ENCODE results near the gene VMA21. TPM values are rescaled to one million over a fixed set of nuclear protein-coding genes. Genes with fewer than 3 reads are reported as not detected.

The VMA21 gene
- total RNA-seq, 2 donors from 2014 or later: 22.2 to 39.3 TPM

DNA sequence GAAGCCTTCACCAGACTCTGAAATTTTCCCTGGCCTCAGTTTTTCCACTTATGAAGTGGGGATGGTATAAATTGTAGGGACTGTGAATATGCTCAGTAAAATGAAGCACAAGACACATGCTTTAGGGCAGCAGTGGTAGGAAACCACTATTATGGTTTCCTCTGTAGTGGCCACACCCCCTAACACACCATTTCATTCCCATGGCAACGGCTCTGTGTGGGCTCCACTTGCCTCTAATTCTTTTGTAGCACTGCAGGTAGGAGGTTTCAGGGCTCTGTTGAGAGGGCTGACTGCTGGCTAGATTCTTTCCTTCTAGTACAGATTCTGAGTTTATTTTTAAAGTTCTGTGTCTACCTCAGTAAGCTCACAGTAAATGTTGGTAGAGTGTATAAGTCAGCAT lies 3.5 kb upstream of the VMA21 start:
- H3K4me1 ChIP-seq (ENCODE audit: control insufficient read depth in 1 of 2, low read depth in 2 of 2): peaks cover 4 to 14% of the 10 kb centered on the region in 2 donors
- H3K36me3 ChIP-seq: no peaks in the 10 kb centered on the region
- no peaks in the 10 kb centered on the region for H3K9me3 ChIP-seq
- no peak for DNase-seq (ENCODE audit: low spot score)
- no peaks in the 10 kb centered on the region for H3K27me3 ChIP-seq (replicated peaks; ENCODE audit: insufficient read depth)
- H3K27ac ChIP-seq: no peak overlapping the region
- no peak overlapping the region for H3K4me3 ChIP-seq
- TF ChIP-seq, protein P1, sequence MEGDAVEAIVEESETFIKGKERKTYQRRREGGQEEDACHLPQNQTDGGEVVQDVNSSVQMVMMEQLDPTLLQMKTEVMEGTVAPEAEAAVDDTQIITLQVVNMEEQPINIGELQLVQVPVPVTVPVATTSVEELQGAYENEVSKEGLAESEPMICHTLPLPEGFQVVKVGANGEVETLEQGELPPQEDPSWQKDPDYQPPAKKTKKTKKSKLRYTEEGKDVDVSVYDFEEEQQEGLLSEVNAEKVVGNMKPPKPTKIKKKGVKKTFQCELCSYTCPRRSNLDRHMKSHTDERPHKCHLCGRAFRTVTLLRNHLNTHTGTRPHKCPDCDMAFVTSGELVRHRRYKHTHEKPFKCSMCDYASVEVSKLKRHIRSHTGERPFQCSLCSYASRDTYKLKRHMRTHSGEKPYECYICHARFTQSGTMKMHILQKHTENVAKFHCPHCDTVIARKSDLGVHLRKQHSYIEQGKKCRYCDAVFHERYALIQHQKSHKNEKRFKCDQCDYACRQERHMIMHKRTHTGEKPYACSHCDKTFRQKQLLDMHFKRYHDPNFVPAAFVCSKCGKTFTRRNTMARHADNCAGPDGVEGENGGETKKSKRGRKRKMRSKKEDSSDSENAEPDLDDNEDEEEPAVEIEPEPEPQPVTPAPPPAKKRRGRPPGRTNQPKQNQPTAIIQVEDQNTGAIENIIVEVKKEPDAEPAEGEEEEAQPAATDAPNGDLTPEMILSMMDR (IDR thresholded peaks at IDR 0.05): no peak
- no peak for ATAC-seq (ENCODE audit: insufficient number of reproducible peaks, low FRiP score, low read depth)

DNA sequence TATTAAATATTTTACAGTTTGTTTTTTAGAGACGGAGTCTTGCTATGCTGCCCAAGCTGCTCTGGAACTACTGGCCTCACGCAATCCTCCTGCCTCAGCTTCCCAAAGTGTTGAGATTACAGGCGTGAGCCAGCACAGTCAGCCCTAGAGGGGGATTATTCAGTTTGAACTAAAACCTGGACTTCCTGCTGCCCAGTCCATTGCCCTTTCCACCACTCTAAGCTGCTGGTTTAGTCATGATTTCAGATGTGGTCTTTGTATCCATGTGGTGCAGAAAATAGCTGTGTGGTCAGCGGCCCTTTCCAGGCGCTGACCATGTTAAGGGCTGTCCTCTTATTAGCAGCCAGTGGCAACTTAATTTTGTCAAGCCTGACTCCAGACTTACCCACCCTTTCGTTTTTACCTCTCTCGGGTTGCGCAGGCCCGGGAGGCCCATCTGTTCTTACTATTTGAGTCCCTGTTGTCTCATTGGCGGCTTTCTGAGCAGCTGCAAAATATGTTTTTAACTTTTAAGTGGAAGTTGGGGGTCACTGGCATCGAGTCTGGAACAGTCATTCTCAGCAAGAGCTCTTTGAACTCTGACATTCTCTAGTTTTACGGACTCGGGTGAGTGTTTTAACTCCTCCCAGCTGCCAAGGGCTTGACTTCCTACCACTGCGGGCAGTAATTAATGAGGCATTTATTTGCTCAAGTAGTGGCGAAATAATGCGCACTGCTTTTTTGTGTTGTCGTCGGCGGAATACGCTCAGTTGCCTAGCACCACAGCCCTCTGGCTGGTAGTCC lies 773 bp upstream of the VMA21 start:
- peak overlapping the region; percentile 88 for H3K4me3 ChIP-seq
- ATAC-seq (ENCODE audit: insufficient number of reproducible peaks, low FRiP score, low read depth) (peak; percentile 44), DNase-seq (ENCODE audit: low spot score) (peak; percentile 4)
- peak overlapping the region; percentile 94 for H3K27ac ChIP-seq
- H3K27me3 ChIP-seq (replicated peaks; ENCODE audit: insufficient read depth): no peaks in the 10 kb centered on the region
- no peaks in the 10 kb centered on the region for H3K36me3 ChIP-seq
- TF ChIP-seq, protein P1 (IDR thresholded peaks at IDR 0.05): no peak
- H3K4me1 ChIP-seq (ENCODE audit: control insufficient read depth in 1 of 2, low read depth in 2 of 2): peaks cover 4 to 15% of the 10 kb centered on the region in 2 donors
- H3K9me3 ChIP-seq: no peaks in the 10 kb centered on the region

DNA sequence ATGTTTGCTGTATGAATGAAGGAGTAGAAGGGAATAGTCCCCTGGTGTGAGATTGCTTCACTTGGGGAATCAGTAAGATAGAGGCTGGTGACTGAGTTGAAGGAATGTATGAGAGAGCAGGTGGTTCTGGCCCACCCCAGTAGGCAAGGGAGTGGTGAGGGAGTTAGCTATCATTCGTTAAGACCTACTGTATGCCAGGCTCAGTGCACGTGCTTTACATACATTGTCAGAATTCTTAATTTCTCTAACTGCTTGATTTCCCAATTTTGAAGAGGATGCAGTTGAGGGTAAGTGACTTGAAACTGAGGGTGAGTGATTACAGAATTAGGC lies 700 bp downstream of the VMA21 start:
- Histone ChIP-seq H3K9me3 (no peaks in the 10 kb centered on the region), H3K4me3 (peak overlapping the region; percentile 88), H3K27me3 (replicated peaks; ENCODE audit: insufficient read depth) (no peaks in the 10 kb centered on the region), H3K4me1 (ENCODE audit: control insufficient read depth in 1 of 2, low read depth in 2 of 2) (peaks cover 4 to 15% of the 10 kb centered on the region in 2 donors), H3K27ac (peak overlapping the region; percentile 81 to 94), H3K36me3 (no peaks in the 10 kb centered on the region)
- DNase-seq (ENCODE audit: low spot score) (no peak), ATAC-seq (ENCODE audit: insufficient number of reproducible peaks, low FRiP score, low read depth) (no peak)
- TF ChIP-seq, protein P1 (IDR thresholded peaks at IDR 0.05): no peak

DNA sequence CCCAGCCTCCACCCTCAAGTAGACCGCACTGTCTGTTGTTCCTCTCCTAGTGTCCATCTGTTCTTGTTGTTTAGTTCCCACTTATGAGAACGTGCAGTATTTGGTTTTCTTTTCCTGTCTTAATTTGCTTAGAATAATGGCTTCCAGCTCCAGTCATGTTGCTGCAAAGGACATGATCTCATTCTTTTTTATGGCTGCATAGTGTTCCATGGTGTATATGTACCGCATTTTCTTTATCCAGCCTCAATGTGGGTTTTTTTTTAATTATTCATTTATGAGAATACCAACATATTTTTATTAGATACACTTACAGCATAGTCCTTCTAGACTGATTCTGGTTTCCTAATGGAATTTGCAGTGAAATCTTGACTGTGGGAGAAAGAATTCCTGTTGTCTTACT lies 1.3 kb downstream of the VMA21 start:
- peak overlapping the region; percentile 88 for H3K4me3 ChIP-seq
- no peak overlapping the region for H3K27ac ChIP-seq
- no peaks in the 10 kb centered on the region for H3K36me3 ChIP-seq
- H3K4me1 ChIP-seq (ENCODE audit: control insufficient read depth in 1 of 2, low read depth in 2 of 2): peaks cover 4 to 15% of the 10 kb centered on the region in 2 donors
- TF ChIP-seq, protein P1 (IDR thresholded peaks at IDR 0.05): no peak
- no peaks in the 10 kb centered on the region for H3K27me3 ChIP-seq (replicated peaks; ENCODE audit: insufficient read depth)
- DNase-seq (ENCODE audit: low spot score) (no peak), ATAC-seq (ENCODE audit: insufficient number of reproducible peaks, low FRiP score, low read depth) (no peak)
- no peaks in the 10 kb centered on the region for H3K9me3 ChIP-seq

GRCh38 chrX:151402719-151403390 lies 5.8 kb downstream of the VMA21 start:
- H3K27me3 ChIP-seq (replicated peaks; ENCODE audit: insufficient read depth): no peaks in the 10 kb centered on the region
- TF ChIP-seq, protein P1 (IDR thresholded peaks at IDR 0.05): no peak
- no peak overlapping the region for H3K4me3 ChIP-seq
- no peak for ATAC-seq (ENCODE audit: insufficient number of reproducible peaks, low FRiP score, low read depth)
- H3K27ac ChIP-seq: no peak overlapping the region
- DNase-seq (ENCODE audit: low spot score): no peak
- H3K4me1 ChIP-seq (ENCODE audit: control insufficient read depth in 1 of 2, low read depth in 2 of 2): peaks cover 0 to 8% of the 10 kb centered on the region in 2 donors
- no peaks in the 10 kb centered on the region for H3K36me3 ChIP-seq
- no peaks in the 10 kb centered on the region for H3K9me3 ChIP-seq
